KG1 (cell line): ENCODE measurements around the gene EMSY.

Experiments
- DNase-seq: peaks from one replicate; lab custom pipeline; 2025; lab: John Stamatoyannopoulos, UW

EMSY gene

GRCh38 chr11:76597533-76598425 is 153.0 kb downstream of the EMSY start:
- DNase-seq: no peak

GRCh38 chr11:76598426-76598839 is 153.6 kb downstream of the EMSY start:
- peak; percentile 40 for DNase-seq

GRCh38 chr11:76599041-76600013 is 154.5 kb downstream of the EMSY start:
- no peak for DNase-seq

GRCh38 chr11:76600124-76600655 is 155.4 kb downstream of the EMSY start:
- no peak for DNase-seq

GRCh38 chr11:76601272-76601671 is 156.5 kb downstream of the EMSY start:
- no peak for DNase-seq

GRCh38 chr11:76601724-76602123 is 156.9 kb downstream of the EMSY start:
- no peak for DNase-seq

GRCh38 chr11:76602431-76602861 is 157.6 kb downstream of the EMSY start:
- DNase-seq: no peak
